Measurements from ENCODE around the gene BIK. TPM values are rescaled to one million over a fixed set of nuclear protein-coding genes. Genes with fewer than 3 reads are reported as not detected.
"Not testable (repeated sequence)": the region's sequence is repeated elsewhere in the genome, so short reads cannot be mapped to it uniquely, and the experiment has no call there.

BIK gene
- polyA plus RNA-seq, 1 experiment = 0.09 TPM

DNA sequence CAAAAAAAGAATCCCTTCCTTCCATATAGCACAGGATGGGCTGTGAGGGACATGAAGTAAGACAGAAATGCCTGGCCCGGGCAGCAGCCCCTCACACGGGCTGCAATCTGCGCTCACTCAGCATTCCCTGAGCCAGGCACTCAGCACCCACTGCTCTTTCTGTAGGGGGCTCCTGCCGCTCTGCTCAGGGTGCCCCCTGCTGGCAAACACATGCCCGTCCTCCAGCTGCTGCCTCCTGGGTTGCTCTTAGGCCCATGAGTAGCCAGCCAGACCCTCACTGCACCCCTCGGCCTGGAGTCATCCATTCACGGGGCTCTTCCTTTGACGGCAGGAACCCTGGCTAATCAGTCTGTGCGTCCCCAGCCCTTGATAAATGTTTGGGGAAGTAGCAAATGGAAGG, 25.7 kb downstream of the BIK start:
- H3K27me3 ChIP-seq (ENCODE audit: control insufficient read depth, insufficient read depth, low read length) = no peaks in the 10 kb centered on the region
- CTCF ChIA-PET = interaction anchor here (0.7 to 1.5 kb wide), 7 partner anchors 9 to 203 kb away, joined by 3 to 9 read pairs (median 3); partner anchors contain the start of gene BIK
- peaks cover 22% of the 10 kb centered on the region for H3K36me3 ChIP-seq (ENCODE audit: control insufficient read depth, insufficient read depth, low read length)
- TF ChIP-seq, protein P1, sequence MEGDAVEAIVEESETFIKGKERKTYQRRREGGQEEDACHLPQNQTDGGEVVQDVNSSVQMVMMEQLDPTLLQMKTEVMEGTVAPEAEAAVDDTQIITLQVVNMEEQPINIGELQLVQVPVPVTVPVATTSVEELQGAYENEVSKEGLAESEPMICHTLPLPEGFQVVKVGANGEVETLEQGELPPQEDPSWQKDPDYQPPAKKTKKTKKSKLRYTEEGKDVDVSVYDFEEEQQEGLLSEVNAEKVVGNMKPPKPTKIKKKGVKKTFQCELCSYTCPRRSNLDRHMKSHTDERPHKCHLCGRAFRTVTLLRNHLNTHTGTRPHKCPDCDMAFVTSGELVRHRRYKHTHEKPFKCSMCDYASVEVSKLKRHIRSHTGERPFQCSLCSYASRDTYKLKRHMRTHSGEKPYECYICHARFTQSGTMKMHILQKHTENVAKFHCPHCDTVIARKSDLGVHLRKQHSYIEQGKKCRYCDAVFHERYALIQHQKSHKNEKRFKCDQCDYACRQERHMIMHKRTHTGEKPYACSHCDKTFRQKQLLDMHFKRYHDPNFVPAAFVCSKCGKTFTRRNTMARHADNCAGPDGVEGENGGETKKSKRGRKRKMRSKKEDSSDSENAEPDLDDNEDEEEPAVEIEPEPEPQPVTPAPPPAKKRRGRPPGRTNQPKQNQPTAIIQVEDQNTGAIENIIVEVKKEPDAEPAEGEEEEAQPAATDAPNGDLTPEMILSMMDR (IDR thresholded peaks at IDR 0.05; ENCODE audit: insufficient read depth, low read depth, low read length) = peak; percentile 73
- POLR2A ChIA-PET = no interaction called here
- no peak for DNase-seq (ENCODE audit: low read depth)
- no peak overlapping the region for H3K4me3 ChIP-seq (ENCODE audit: low read depth, low read length)

DNA sequence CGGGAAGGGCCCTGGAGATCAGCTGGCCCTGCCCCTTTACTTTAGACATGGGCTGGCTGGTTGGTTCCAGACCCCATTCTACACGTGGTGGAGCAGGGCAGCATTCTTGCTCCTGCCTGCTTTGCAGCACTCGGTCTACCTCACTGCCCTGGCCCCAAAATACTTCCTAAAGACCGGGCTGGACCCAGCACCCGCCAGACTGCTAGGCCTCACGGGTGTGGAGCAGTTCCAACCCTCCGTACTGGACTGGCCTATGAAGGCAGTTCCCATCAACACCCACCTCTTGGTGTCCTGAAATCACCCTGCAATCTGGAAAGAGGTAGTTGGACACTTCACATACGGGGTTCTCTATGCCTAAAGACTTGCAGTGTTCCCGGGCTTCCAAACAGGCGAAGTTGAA, 26.3 kb downstream of the BIK start:
- TF ChIP-seq, protein P1 (IDR thresholded peaks at IDR 0.05; ENCODE audit: insufficient read depth, low read depth, low read length) = no peak
- Histone ChIP-seq H3K36me3 (ENCODE audit: control insufficient read depth, insufficient read depth, low read length) (peaks cover 22% of the 10 kb centered on the region), H3K27me3 (ENCODE audit: control insufficient read depth, insufficient read depth, low read length) (no peaks in the 10 kb centered on the region), H3K4me3 (ENCODE audit: low read depth, low read length) (no peak overlapping the region)
- CTCF ChIA-PET = interaction anchor here (0.7 to 1.5 kb wide), 8 partner anchors 9 to 203 kb away, joined by 3 to 9 read pairs (median 3); partner anchors contain the start of gene BIK
- POLR2A ChIA-PET = no interaction called here
- no peak for DNase-seq (ENCODE audit: low read depth)

DNA sequence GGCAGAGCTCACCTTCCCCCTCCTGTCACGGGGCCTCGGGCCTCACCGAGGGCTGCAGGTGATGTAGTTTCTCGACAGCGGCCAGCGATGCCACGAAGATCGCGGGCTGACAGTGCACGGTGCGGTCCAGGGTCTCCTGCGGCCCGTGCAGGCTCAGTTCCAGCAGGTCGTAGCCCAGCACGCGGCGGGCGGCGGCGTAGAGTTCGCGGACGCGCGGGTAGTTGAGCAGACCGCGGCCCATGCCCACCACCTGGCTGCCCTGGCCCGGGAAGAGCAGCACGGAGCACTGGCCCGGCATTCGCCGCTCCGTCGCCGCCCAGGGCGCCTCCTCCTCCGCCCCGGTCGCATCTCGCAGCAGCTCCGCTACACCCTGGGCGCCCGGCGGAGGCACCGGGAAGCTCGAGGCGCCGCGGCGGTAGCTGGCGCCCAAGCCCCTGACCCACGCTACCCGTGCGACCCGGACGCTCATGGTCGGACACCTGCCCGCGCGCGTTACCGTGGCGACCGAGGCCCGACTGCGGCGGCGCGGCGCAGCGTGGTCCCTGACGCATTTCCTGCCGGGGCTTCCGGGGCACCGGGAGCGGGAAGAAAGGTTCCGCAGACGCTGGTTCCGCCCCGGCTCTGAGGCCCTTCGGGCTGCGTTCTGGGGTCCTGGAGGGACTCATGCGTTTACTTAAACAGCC, 32.5 kb downstream of the BIK start, which contains the start of gene MCAT:
Gene MCAT (minus strand): TSS at position 519 of the 683 bp plus-strand sequence. CDS start 50 bp downstream, at position 469.
- ChIA-PET POLR2A (no interaction called here), CTCF (interaction anchor here (0.6 to 1.2 kb wide), 2 partner anchors 8 to 270 kb away, joined by 3 to 6 read pairs; partner anchors contain the start of gene TSPO)
- Histone ChIP-seq H3K27me3 (ENCODE audit: control insufficient read depth, insufficient read depth, low read length) (no peaks in the 10 kb centered on the region), H3K36me3 (ENCODE audit: control insufficient read depth, insufficient read depth, low read length) (peaks cover 9% of the 10 kb centered on the region), H3K4me3 (ENCODE audit: low read depth, low read length) (peak within 1 kb of the TSS; percentile 99)
- TF ChIP-seq, protein P1 (IDR thresholded peaks at IDR 0.05; ENCODE audit: insufficient read depth, low read depth, low read length) = no peak
- DNase-seq (ENCODE audit: low read depth) = no peak

DNA sequence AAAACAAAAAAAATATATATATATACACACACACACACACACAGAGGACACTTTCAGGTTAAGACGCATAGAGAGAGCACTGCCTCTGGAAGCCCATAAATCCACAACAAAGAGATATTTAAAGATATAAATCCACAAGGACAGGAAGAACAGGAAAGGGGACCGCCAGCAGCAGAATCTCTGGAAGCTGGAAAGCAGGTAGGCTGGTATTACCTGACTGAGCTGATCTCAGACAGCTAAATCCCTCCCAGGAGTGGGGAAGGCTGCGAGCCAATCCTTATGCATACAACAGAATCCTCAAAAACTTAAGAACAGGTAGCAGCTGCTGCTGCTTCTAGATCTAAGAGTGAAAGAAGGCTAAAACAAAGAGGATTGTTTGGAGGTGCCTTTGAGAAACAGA, 34.4 kb downstream of the BIK start:
- POLR2A ChIA-PET = no interaction called here
- Histone ChIP-seq H3K4me3 (ENCODE audit: low read depth, low read length) (no peak overlapping the region), H3K27me3 (ENCODE audit: control insufficient read depth, insufficient read depth, low read length) (no peaks in the 10 kb centered on the region), H3K36me3 (ENCODE audit: control insufficient read depth, insufficient read depth, low read length) (peaks cover 6% of the 10 kb centered on the region; the same call in 1 of the 2 replicates)
- no peak for DNase-seq (ENCODE audit: low read depth)
- TF ChIP-seq, protein P1 (IDR thresholded peaks at IDR 0.05; ENCODE audit: insufficient read depth, low read depth, low read length) = no peak
- CTCF ChIA-PET = no interaction called here

DNA sequence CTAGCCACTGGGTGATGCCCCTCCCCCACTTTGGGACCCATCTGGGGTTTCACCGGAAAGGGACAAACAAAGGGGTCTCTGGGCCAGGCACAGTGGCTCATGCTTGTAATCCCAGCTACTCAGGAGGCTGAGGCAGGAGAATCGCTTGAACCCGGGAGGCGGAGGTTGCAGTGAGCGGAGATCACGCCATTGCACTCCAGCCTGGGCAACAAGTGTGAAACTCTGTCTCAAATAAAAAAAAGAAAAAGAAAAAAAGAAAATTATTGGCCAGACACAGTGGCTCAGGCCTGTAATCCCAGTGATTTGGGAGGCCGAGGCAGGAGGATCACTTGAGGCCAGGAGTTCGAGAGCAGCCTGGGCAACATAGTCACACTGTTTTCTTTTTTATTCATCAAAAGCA, 34.8 kb downstream of the BIK start:
- H3K4me3 ChIP-seq (ENCODE audit: low read depth, low read length); H3K27me3 ChIP-seq (ENCODE audit: control insufficient read depth, insufficient read depth, low read length); H3K36me3 ChIP-seq (ENCODE audit: control insufficient read depth, insufficient read depth, low read length); DNase-seq (ENCODE audit: low read depth); POLR2A ChIA-PET: not testable (repeated sequence)
- CTCF ChIA-PET = interaction anchor here (0.6 kb wide), 1 partner anchor 1750 kb away, joined by 3 read pairs; no protein-coding TSS in a partner anchor

DNA sequence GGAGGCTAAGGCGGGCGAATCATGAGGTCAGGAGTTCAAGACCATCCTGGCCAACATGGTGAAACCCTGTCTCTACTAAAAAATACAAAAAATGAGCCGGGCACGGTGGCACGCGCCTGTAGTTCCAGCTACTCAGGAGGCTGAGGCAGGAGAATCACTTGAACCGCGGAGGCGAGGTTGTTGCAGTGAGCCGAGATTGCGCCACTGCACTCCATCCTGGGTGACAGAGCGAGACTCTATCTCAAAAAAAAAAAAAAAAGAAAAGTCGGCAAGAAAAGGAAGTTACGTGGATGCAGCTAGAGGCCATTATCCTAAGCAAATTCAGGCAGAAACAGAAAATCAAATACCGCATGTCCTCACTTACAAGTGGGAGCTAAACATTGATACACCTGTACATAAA, 35.8 kb downstream of the BIK start:
- H3K27me3 ChIP-seq (ENCODE audit: control insufficient read depth, insufficient read depth, low read length); DNase-seq (ENCODE audit: low read depth); POLR2A ChIA-PET; H3K36me3 ChIP-seq (ENCODE audit: control insufficient read depth, insufficient read depth, low read length); H3K4me3 ChIP-seq (ENCODE audit: low read depth, low read length): not testable (repeated sequence)
- CTCF ChIA-PET = interaction anchor here (0.6 to 0.9 kb wide), 2 partner anchors 9 to 1749 kb away, joined by 3 read pairs; no protein-coding TSS in a partner anchor
